B cell (primary cell): ENCODE results near the gene PCDHGA3. TPM values are rescaled to one million over a fixed set of nuclear protein-coding genes. Genes with fewer than 3 reads are reported as not detected.

Source experiments
- ATAC-seq: fragments of 200-7000 bp; cut with Tn5 transposase; one replicate; pipeline ENCODE4 v1.10.0; 2021; ENCODE audit warnings: low read depth, mild to moderate bottlenecking, moderate number of reproducible peaks, moderate library complexity
- CTCF ChIA-PET: fragments of 350-600 bp; sonication (Branson Sonifier 250); formaldehyde crosslinking; loops from one replicate; lab custom pipeline; 2021; ENCODE audit warnings: antibody characterized with exemption, inconsistent platforms; lab: Charles Lee
- POLR2A ChIA-PET: fragments of 350-600 bp; sonication (Branson Sonifier 250); formaldehyde crosslinking; loops from one replicate; lab custom pipeline; 2021; ENCODE audit warnings: antibody characterized with exemption; lab: Charles Lee
- DNase-seq: peaks from one replicate; pipeline ENCODE4 v3.0.0; 2013
- H2AFZ ChIP-seq: 2 replicates; pipeline ENCODE4 v1.6.1; 2012; ENCODE audit warnings: mild to moderate bottlenecking, low read depth, low read length; ENCODE audit not compliant: insufficient read depth, poor library complexity, severe bottlenecking
- H3K27ac ChIP-seq, 2 donors: 1 replicate in 1 of 2; 2 replicates in 1 of 2; pipeline ENCODE4 v1.5.1; 2012 to 2013; ENCODE audit warnings: low read length in 2 of 2, mild to moderate bottlenecking in 2 of 2, moderate library complexity in 1 of 2
- H3K27me3 ChIP-seq, 4 experiments: fragments of 200-600 bp in 1 of 4; sonication (generic) in 1 of 4; replicated peaks in 1 of 4; 1 replicate in 2 of 4; 2 replicates in 2 of 4; pipeline versions ENCODE4 v1.6.1 to v1.7.0; 2013 to 2016; ENCODE audit warnings: low read length in 3 of 4, mild to moderate bottlenecking in 2 of 4, mixed read lengths in 1 of 4, moderate library complexity in 1 of 4; ENCODE audit not compliant: insufficient read depth in 4 of 4, control insufficient read depth in 3 of 4; ENCODE audit errors: control extremely low read depth in 1 of 4
- H3K36me3 ChIP-seq, 2 experiments: replicated peaks in 1 of 2; 1 replicate in 1 of 2; 2 replicates in 1 of 2; pipeline versions ENCODE4 v1.6.1 to v1.7.1; 2013; ENCODE audit warnings: low read length in 1 of 2; ENCODE audit not compliant: insufficient read depth in 2 of 2, control insufficient read depth in 1 of 2; ENCODE audit errors: control extremely low read depth in 1 of 2, extremely low read depth in 1 of 2
- H3K4me1 ChIP-seq, 2 donors: fragments of 200-600 bp in 1 of 2; sonication (generic) in 1 of 2; 1 replicate in 1 of 2; 2 replicates in 1 of 2; pipeline versions ENCODE4 v1.5.1 to v1.6.1; 2013 to 2017; ENCODE audit warnings: low read length in 2 of 2; ENCODE audit not compliant: control insufficient read depth in 2 of 2, insufficient read depth in 2 of 2
- H3K4me2 ChIP-seq: replicated peaks from 2 replicates; pipeline ENCODE3; 2012; ENCODE audit warnings: mild to moderate bottlenecking, low read depth, low read length; ENCODE audit not compliant: poor library complexity, severe bottlenecking
- H3K4me3 ChIP-seq, 5 experiments: fragments of 200-600 bp in 1 of 5; sonication (generic) in 1 of 5; 1 replicate in 3 of 5; 2 replicates in 2 of 5; pipeline versions ENCODE4 v1.5.1 to v1.7.0; 2011 to 2016; ENCODE audit warnings: low read length in 4 of 5, mild to moderate bottlenecking in 4 of 5, low read depth in 2 of 5, control low read depth in 1 of 5, moderate library complexity in 1 of 5; ENCODE audit not compliant: insufficient read depth in 1 of 5; ENCODE audit errors: control extremely low read depth in 1 of 5, extremely low read depth in 1 of 5
- H3K79me2 ChIP-seq: fragments of 200-600 bp; sonication (generic); one replicate; pipeline ENCODE4 v1.6.0; 2016; ENCODE audit warnings: low read length; ENCODE audit not compliant: control insufficient read depth, insufficient read depth
- H3K9ac ChIP-seq: fragments of 200-600 bp; sonication (generic); 2 replicates; pipeline ENCODE4 v1.6.1; 2017; ENCODE audit warnings: mild to moderate bottlenecking, low read length, moderate library complexity
- H3K9me3 ChIP-seq, 3 donors: one replicate each; pipeline versions ENCODE4 v1.6.1 to v1.7.1; 2013; ENCODE audit warnings: low read length in 2 of 3; ENCODE audit not compliant: control insufficient read depth in 2 of 3, insufficient read depth in 1 of 3; ENCODE audit errors: control extremely low read depth in 1 of 3
- H4K20me1 ChIP-seq: 2 replicates; pipeline ENCODE4 v1.6.0; 2012; ENCODE audit warnings: mild to moderate bottlenecking, low read length; ENCODE audit not compliant: insufficient read depth, control insufficient read depth, poor library complexity, severe bottlenecking
- H3K27ac Mint-ChIP-seq: one replicate; pipeline ENCODE4 v1.8.0; 2021; ENCODE audit warnings: mixed read lengths
- H3K27me3 Mint-ChIP-seq: one replicate; pipeline ENCODE4 v1.8.0; 2021; ENCODE audit warnings: mixed read lengths
- H3K4me1 Mint-ChIP-seq: one replicate; pipeline ENCODE4 v1.8.0; 2021; ENCODE audit warnings: mixed read lengths
- H3K4me3 Mint-ChIP-seq: one replicate; pipeline ENCODE4 v1.8.0; 2021; ENCODE audit warnings: mixed read lengths
- H3K9me3 Mint-ChIP-seq: one replicate; pipeline ENCODE4 v1.8.0; 2022; ENCODE audit warnings: mixed read lengths; ENCODE audit not compliant: insufficient read depth
- CTCF ChIP-seq: fragments of 200-600 bp; IDR thresholded peaks from one replicate; pipeline ENCODE4 v1.8.0; 2022; ENCODE audit warnings: antibody characterized with exemption, mild to moderate bottlenecking
- EZH2 ChIP-seq: IDR thresholded peaks from 2 replicates; pipeline ENCODE4 v1.6.1; 2012; ENCODE audit warnings: borderline replicate concordance, low read depth, mild to moderate bottlenecking, moderate library complexity, low read length; ENCODE audit not compliant: insufficient read depth, poor library complexity, severe bottlenecking
- WGBS: methylation state at CpG from one replicate; pipeline ENCODE4 v1.1.5; 2013; ENCODE audit warnings: missing lambda C conversion rate; ENCODE audit not compliant: insufficient coverage; 5-methylcytosine and 5-hydroxymethylcytosine counted together
- intact Hi-C: fragments of 100-400 bp; cut with micrococcal nuclease; formaldehyde crosslinking; loops from one replicate; pipeline ENCODE4 v1.10.0; 2022
- polyA plus RNA-seq: library from polyadenylated mRNA; depleted of rRNA; stranded (reverse); fragments of >200 nt; gene quantifications from 2 replicates; pipeline ENCODE4 v1.2.3, GENCODE V29; 2012
- total RNA-seq, 2 donors: library from RNA; stranded (reverse); fragments of 120-200 nt in 1 of 2; gene quantifications; 1 replicate in 1 of 2; 2 replicates in 1 of 2; pipeline versions ENCODE4 v1.2.3 to v1.2.4, GENCODE V29; 2013 to 2022

PCDHGA3 gene
- total and polyA plus RNA-seq, 2 donors (not counting 1 experiment from before 2014, with no cell fraction given) = 0.10 to 0.32 TPM

- peak overlapping the region; percentile 89 for H3K27ac Mint-ChIP-seq
- Histone ChIP-seq H3K79me2 (peaks cover 1% of the 10 kb centered on the region), H3K9me3 (peaks cover 8 to 47% (median 32%) of the 10 kb centered on the region in 3 donors), H3K4me2 (peak overlapping the region; percentile 63), H3K27me3 (peaks cover 0 to 30% (median 12%) of the 10 kb centered on the region in 4 experiments), H3K4me3 (peak overlapping the region; percentile 35 to 59 (median 51)), H4K20me1 (no peaks in the 10 kb centered on the region), H3K27ac (peak overlapping the region in 1 of 2 donors; percentile 26), H2AFZ (peak overlapping the region; percentile 71), H3K36me3 (no peaks in the 10 kb centered on the region), H3K4me1 (peaks cover 6 to 10% of the 10 kb centered on the region in 2 donors), H3K9ac (peak overlapping the region; percentile 50)
- H3K4me3 Mint-ChIP-seq = peak overlapping the region; percentile 94
- DNase-seq (peak; percentile 72), ATAC-seq (peak; percentile 90)
- WGBS = 24% methylated on average over 22 of the region's 27 CpGs
- peaks cover 6% of the 10 kb centered on the region for H3K9me3 Mint-ChIP-seq
- peaks cover 41% of the 10 kb centered on the region for H3K27me3 Mint-ChIP-seq
- CTCF ChIA-PET = interaction anchor here (0.8 to 6.9 kb wide), 10 partner anchors 8 to 292 kb away, joined by 3 to 30 read pairs (median 4); partner anchors contain the start of genes DIAPH1 and PCDHGA12
- POLR2A ChIA-PET = no interaction called here
- TF ChIP-seq EZH2 (no peak), CTCF (peak; percentile 69)
- intact Hi-C loops = loop anchor here (1.0 to 10.0 kb wide), 6 partner anchors 89 to 1221 kb away; partner anchors contain the start of genes APBB3, GNPDA1, PCDHGA10 and PCDHGB7
- peaks cover 9% of the 10 kb centered on the region for H3K4me1 Mint-ChIP-seq
These were observed 17.4 kb upstream of the PCDHGA3 start for GRCh38 chr5:141326088-141326854.

- 89% methylated on average over 8 of the region's 8 CpGs for WGBS
These were observed 15.4 kb upstream of the PCDHGA3 start for GRCh38 chr5:141328231-141328630.

More at GRCh38 chr5:141328231-141328630, 15.4 kb upstream of the PCDHGA3 start:
- no peak overlapping the region for H3K4me3 Mint-ChIP-seq
- H3K4me2 ChIP-seq = no peak overlapping the region
- no peaks in the 10 kb centered on the region for H4K20me1 ChIP-seq
- H3K9me3 Mint-ChIP-seq = no peaks in the 10 kb centered on the region
- intact Hi-C loops = loop anchor here (10.0 kb wide), 4 partner anchors 87 to 1223 kb away; partner anchors contain the start of genes APBB3, GNPDA1, PCDHGA10 and PCDHGB7
- H3K9ac ChIP-seq = no peak overlapping the region
- H3K36me3 ChIP-seq = no peaks in the 10 kb centered on the region
- peaks cover 51% of the 10 kb centered on the region for H3K27me3 Mint-ChIP-seq
- DNase-seq (no peak), ATAC-seq (no peak)
- H3K27ac Mint-ChIP-seq = no peak overlapping the region
- peaks cover 0 to 45% (median 20%) of the 10 kb centered on the region in 4 experiments for H3K27me3 ChIP-seq
- no peaks in the 10 kb centered on the region for H3K79me2 ChIP-seq
- H3K27ac ChIP-seq = no peak overlapping the region
- peaks cover 10 to 54% (median 34%) of the 10 kb centered on the region in 3 donors for H3K9me3 ChIP-seq
- peaks cover 3 to 8% of the 10 kb centered on the region in 2 donors for H3K4me1 ChIP-seq
- H3K4me1 Mint-ChIP-seq = peaks cover 5% of the 10 kb centered on the region
- no peak overlapping the region for H3K4me3 ChIP-seq
- H2AFZ ChIP-seq = no peak overlapping the region
- ChIA-PET CTCF (interaction anchor here (0.9 to 6.9 kb wide), 4 partner anchors 8 to 236 kb away, joined by 3 to 30 read pairs (median 4); no protein-coding TSS in a partner anchor), POLR2A (no interaction called here)
- TF ChIP-seq CTCF = no peak
- TF ChIP-seq EZH2 = no peak
